ENCODE measurements around the gene CTNNBL1.

CTNNBL1 gene

GRCh38 chr20:37693635-37694626, at the start of gene CTNNBL1:
TSS of gene CTNNBL1 (plus strand) at chr20:37694030. CDS start at chr20:37694123, 93 bp downstream.
- peak within 1 kb of the TSS; percentile 93 for H3K4me3 ChIP-seq (replicated peaks; ENCODE audit: low read depth, low read length)
- no peak for TF ChIP-seq CTCF (IDR thresholded peaks at IDR 0.05; ENCODE audit: low read depth, low read length, missing control alignments)
- peak; percentile 87 for DNase-seq (ENCODE audit: extremely low read depth, low read depth)

DNA sequence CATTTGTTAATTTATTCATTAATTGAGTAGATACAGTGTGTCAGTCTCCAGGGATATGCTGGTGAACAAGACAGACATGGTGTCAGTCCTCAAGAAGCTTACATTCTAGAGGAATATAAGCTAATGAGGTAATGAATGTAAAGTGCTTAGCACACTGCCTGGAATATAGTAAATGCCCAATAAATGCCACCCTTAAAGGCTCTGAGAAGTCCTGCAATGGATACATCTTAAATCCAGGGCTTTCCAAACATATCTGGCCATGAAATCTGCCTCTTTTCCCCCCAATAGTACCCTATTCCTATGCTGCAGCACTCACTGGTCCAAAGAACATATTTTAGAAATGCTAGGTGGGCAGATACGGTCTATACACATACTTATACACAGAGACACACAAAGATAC, 49.2 kb upstream of the CTNNBL1 start:
- TF ChIP-seq CTCF (IDR thresholded peaks at IDR 0.05; ENCODE audit: low read depth, low read length, missing control alignments), result no peak
- DNase-seq (ENCODE audit: extremely low read depth, low read depth), result no peak
- no peak overlapping the region for H3K4me3 ChIP-seq (replicated peaks; ENCODE audit: low read depth, low read length)

DNA sequence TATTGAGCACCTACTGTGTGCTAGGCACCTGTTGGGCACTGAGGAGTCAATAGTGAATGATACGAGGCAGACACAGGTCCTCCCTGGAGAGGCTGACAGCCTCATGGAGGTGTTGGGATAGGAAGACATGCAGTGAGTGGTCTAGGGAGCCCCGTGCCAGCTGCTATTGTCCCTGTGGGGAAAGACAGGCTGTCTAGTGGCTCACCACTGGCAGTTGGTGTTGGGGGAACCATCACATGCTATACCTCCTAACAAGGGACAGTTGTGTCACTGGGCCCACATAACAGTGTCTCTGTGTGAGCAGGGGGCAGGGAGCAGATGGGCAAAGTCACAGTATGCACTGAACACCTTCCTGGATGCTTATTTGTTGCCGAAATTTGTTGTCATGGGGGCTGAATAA, 45.9 kb upstream of the CTNNBL1 start:
- TF ChIP-seq CTCF (IDR thresholded peaks at IDR 0.05; ENCODE audit: low read depth, low read length, missing control alignments), result no peak
- DNase-seq (ENCODE audit: extremely low read depth, low read depth), result no peak
- H3K4me3 ChIP-seq (replicated peaks; ENCODE audit: low read depth, low read length), result no peak overlapping the region

DNA sequence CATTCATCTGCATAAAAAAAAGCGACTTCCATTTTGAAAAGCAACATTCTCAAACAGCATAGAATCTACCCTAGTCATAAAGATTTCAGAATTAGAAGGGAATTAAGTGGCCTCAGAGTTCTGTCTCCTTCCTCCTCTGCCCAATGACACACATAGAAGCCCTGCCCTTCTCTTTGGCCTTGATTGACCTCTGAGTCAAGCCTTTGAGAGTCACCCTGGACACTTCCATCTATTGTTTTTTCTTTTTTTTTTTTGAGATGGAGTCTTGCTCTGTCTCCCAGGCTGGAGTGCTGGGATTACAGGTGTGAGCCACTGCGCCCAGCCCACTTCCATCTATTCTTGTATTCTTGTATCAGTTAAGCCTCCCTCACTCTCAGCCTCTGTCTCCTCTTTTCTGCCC, 44.8 kb upstream of the CTNNBL1 start:
- no peak overlapping the region for H3K4me3 ChIP-seq (replicated peaks; ENCODE audit: low read depth, low read length)
- DNase-seq (ENCODE audit: extremely low read depth, low read depth), result no peak
- TF ChIP-seq CTCF (IDR thresholded peaks at IDR 0.05; ENCODE audit: low read depth, low read length, missing control alignments), result no peak

GRCh38 chr20:37649676-37650370, 44.0 kb upstream of the CTNNBL1 start:
- H3K4me3 ChIP-seq (replicated peaks; ENCODE audit: low read depth, low read length), result no peak overlapping the region
- no peak for TF ChIP-seq CTCF (IDR thresholded peaks at IDR 0.05; ENCODE audit: low read depth, low read length, missing control alignments)
- DNase-seq (ENCODE audit: extremely low read depth, low read depth), result no peak

GRCh38 chr20:37650661-37651060, 43.2 kb upstream of the CTNNBL1 start:
- TF ChIP-seq CTCF (IDR thresholded peaks at IDR 0.05; ENCODE audit: low read depth, low read length, missing control alignments), result no peak
- no peak overlapping the region for H3K4me3 ChIP-seq (replicated peaks; ENCODE audit: low read depth, low read length)
- no peak for DNase-seq (ENCODE audit: extremely low read depth, low read depth)
